NCI-H774 (cell line): ENCODE results near the gene ABCA8.
"Not testable (repeated sequence)": the region's sequence is repeated elsewhere in the genome, so short reads cannot be mapped to it uniquely, and the experiment has no call there.

Experiments
- DNase-seq: peaks from one replicate; lab custom pipeline; 2025; lab: John Stamatoyannopoulos, UW

The ABCA8 gene

DNA sequence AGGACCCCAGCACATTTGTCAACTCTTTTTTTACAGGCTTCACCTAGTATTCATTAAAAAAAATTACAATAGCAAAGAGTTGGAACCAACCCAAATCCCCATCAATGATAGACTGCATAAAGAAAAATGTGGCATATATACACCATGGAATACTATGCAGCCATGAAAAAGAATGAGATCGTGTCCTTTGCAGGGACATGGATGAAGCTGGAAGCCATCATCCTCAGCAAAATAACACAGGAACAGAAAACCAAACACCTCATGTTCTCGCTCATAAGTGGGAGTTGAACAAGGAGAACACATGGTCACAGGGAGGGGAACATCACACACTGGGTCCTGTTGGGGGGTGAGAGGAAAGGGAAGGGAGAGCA lies 11.4 kb downstream of the ABCA8 start:
- DNase-seq: not testable (repeated sequence)

DNA sequence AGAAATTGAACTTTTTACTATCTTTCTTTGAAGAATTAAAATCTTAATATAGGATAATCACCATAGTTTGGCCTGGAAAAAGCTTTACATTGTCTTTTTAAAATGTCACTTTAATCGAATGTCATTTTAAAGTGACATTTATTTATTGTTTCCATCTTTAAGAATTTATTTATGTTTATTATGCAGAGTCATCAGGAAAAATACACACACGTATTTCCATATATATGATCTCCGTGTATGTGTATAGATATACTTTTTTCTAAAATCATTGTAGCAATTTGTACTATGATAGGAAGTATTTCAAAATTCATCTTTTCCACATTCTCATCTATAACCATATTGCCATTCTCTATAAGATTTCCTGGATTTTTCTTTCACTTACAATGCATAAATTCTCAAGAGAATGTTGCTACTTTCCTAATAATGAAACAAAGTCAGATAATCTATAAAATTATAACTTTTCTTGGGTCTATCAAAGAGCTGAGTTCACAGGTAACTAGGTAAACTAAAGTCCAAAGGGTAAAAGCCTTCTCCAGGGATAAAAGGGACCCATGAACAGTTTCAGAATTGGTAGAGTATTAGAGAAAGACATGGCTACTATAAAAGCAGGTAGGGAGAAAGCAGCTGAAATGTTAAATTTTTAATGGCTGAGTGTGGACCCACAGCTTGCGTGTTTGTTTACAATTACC lies 11.9 kb downstream of the ABCA8 start:
- DNase-seq: no peak

DNA sequence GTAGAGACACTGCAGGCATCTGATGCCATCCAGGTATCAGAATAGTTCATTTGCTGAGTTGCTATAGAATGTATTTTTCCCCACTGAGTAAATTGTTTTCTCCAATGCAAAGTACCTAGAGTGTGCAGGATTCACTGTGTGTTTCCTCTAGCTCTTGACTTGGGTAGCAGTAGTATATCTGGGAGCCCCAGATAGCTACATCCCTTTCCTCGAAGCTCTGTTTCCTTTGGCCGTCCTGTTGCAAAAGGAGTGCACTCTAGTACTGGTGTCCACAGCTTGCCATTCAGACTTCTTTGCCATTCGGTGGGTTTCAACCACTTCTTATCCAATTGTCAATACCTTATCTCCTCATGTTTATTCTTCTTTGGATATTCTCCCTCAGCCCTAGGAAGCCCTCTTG lies 12.8 kb downstream of the ABCA8 start:
- DNase-seq: no peak

DNA sequence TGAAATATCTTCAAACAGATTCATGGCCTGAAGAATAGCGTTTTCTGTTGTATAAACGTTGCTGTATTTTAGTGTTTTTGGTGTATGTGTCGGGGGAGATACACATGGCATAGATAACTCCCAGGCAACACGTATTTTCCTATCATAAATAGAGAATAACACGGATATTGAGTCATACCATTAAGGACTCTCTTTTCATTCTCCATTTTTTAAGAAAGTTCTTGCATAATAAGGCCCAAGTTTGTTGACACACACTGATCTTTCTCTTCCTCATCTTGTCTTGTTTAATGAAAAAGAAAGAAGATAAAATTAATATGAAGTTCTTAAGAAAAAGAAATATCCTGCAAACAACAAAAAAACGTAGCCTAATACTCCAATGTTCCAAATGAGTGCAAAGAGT lies 13.4 kb downstream of the ABCA8 start:
- DNase-seq: no peak

DNA sequence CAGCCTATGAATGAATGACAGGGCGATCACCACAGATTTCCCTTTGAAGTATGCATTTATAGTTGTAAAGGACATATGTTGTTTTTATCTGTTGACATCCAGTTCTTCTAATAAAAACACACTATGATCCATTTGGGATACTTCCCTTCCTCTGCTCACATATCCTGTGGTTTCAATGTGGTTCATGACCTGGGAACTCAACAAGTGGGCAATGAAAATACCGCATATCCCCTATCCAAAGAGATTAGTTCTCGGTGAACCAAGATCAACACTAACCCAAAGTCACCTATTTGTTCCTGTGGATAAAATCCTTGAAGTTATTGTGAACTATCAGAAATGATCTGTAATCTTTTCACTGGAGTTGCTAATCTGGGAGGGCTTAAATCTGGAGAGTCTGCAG lies 16.0 kb downstream of the ABCA8 start:
- DNase-seq: no peak

DNA sequence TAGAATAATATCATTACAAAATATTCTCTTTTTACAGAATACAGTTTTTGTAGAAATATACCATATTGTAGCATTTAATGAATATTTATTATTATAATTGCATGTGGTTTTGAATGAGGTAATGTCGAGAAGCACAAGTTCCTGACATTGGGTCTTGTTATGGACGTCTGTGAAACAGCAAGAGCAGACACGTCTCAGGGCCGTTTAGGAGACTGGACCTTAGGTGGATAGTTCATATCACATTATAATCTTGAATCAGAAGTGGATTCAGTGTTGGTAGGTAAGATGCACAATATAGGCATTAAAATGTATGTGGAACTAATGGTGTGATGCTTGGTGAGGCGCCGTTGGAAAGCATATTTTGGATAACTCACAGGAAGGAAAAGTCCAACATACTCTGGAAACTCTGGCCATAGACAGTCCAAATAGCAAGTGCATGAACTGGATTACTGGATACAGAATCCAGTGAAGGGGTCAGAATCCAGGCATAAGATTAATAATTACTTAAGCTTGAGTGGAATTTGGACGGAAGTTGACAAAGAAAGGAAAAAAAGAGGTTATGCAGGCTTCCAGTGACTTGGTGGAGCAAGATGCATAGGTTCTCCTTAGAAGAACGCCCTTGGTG lies 17.2 kb downstream of the ABCA8 start:
- no peak for DNase-seq

DNA sequence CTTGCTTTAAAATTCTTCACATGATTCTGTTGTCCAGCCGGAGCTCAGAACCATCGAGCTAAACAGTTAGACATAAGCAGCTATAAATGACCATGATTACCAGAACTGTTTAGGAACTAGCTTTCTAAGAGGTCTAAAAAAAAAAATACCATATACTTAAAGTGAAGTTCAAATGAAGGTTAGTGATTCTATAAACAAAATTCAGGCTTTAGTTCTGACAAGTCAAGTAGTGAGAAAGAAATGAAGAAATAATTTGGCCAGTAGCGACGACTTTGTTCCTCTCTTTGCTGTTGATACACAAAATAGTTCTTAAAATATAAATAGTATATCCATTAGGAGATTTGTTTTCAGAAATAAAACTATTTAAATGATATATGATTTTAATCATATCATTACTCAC lies 27.7 kb downstream of the ABCA8 start:
- DNase-seq: no peak

DNA sequence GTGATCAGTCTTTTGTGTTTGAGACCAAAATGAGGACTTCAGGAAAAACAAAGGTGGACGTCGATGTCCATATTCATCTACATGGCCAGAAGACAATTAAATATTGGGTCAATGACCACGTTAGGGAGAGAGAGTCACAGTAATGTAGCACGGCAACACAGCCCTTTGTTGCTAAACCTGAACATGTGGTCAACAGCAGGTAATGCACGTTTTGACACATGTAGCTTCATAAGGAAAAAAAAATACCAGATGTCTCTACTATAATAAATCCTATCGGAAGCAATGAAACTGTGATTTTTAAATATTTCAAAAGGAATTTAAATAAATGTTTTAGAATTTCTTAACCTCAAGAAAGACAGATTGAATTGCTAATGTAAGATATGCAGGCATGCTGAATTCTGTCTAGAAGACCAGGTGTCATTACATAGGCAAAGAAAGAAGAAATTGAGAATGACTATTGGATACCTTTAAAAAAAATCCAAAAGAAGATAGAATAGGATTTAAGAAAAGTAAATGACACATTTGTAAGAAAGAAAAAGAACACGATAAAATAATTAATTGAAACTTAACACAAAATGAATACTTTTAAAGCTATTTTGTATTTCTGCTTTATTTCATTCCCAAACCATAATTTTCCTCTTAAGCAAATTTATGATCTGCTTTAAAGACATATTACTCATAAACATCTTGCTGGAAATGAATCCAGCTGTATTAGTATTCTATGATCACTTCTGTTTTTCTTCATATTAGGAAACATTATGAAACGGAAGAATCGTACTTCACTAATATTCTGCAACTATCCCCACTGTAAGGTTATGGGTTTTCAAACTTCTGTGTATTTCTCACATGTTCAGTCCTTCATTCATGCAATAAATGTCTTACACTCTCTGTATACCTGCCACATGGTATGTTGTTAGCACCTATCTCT lies 30.1 kb downstream of the ABCA8 start:
- no peak for DNase-seq

DNA sequence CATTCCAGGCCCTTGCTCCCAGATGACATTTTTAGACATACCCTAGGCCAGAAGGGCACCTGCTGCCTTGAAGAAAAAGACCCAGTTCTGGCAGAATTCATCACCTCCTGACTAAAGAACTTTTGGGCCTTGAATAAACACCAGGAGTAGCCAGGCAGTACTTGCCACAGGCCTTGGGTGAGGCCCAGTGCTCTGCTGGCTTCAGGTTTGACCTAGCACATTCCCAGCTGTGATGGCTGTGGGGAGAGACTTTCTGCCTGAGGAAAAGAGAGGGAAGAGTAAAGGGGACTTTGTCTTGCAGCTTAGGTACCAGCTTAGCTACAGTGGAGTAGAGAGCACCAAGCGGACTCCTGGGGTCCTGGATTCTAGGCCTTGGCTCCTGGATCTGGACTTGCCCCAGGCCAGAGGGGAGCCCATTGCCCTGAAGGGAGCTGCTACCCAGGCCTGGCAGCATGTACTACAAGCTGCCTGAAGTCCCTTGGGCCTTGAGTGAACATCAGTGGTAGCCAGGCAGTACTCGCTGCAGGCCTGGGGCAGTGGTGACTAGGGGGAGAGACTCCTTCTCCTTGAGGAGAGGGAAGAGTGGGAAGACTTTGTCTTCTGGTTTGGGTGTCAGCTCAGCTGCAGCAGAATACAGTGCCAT lies 44.3 kb downstream of the ABCA8 start:
- DNase-seq: no peak

DNA sequence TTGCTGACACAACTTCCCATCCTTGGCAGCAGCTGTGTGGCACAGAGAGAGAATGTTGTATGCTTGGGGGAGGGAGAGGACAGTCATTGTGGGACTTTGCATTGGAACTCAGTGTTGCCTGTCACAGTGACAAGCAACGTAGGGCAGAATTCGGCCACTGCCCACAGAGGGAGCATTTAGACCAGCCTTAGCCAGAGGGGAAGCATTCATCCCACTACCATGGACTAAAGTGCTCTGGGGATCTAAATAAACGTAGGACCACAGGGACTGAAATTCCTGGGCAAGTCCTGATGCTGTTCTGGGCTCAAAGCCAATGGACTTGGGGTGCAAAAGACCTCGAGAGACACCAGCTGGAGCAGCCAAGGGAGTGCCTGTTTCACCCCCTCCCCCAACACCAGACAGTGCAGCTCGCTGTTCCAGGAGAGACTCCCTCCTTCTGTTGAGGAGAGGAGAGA lies 44.9 kb downstream of the ABCA8 start:
- DNase-seq: no peak

DNA sequence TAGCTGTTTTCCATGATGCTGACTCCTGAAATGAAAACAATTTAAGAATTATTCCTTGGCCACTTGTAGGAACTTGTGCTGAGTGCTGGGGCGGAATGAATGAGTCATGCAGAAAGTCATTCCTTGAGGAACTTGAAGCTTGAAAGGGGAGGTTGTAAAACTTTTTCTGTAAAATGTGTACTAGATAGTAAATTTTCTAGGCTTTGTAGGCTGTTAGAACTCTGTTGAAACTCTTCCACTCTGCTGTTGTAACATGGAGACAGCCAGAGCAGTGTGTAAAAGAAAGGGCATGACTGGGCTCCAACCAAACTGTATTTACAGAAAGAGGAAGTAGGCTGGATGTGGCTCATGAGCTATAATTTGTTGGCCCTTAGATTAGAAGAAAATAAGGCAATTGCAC lies 46.1 kb downstream of the ABCA8 start:
- no peak for DNase-seq

DNA sequence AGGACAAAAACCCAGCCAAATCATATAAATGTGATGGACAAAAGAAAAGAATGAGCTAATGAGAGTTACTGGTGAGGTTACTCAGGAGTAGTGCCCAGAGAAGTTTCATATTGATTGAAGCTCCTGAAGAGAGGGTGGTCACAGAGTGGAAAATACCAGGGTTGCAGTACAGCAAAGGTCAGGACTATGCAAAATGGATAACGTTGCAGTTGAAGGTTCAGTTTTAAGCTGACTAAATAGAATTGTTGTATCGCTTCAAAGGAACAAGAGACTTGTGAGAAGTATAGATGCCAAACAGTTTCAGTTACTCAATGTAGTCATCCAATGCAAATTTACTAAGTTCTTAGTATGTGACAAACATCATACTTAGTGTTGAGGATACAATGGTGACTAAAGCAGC lies 47.1 kb downstream of the ABCA8 start:
- no peak for DNase-seq

DNA sequence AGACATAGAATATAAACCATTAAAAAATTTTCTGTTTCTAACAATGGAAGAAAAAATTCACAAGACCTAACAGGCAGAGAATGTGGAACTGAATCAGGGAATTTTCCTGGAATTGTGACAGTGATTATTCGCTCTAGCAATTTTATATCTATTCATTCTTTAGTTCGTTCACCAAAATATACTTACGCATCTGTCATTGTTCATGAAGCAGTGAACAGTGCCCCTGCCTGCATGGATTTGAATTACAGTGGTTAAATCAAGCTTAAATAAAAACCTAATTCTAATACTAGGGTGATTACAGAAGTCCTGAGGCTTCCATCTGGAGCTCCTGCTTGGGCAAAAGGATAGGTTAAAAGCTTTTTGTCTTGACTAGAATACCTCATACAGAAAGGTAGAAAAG lies 48.6 kb downstream of the ABCA8 start:
- no peak for DNase-seq

DNA sequence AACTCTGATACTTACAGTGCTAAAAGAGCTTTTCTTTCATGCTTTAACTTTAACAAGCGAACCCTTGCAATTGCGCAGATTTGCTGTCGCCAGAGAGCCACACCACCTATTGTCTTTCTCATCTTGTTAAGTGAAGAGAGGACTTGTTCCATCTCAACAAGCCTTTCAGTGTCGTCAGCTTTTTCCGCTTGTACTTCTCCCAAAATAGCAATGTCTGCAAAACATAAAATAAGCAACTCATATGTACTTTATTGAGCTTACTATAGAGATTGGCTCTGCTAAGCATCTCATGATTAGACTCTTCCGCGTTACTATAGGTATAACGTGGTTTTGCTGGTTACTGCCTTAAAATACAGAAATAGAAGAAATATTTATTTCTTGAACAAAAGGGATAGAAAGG lies 51.9 kb downstream of the ABCA8 start:
- no peak for DNase-seq

DNA sequence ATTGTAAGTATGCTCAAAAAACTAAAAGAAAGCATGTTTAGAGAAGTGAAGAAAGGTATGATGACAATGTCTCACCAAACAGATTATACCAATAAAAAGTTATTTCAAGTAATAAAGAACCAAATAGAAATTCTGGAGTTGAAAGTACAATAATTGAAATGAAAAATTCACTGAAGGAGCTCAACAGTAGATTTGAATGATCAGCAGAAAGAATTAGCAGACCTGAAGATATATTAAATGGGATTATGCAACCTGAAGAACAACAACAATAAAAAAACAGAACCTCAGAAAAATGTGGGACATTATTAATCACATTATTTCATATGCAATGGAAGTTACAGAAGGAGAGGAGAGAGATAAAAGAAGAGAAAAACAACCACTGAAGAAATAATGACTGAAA lies 57.6 kb downstream of the ABCA8 start:
- no peak for DNase-seq

DNA sequence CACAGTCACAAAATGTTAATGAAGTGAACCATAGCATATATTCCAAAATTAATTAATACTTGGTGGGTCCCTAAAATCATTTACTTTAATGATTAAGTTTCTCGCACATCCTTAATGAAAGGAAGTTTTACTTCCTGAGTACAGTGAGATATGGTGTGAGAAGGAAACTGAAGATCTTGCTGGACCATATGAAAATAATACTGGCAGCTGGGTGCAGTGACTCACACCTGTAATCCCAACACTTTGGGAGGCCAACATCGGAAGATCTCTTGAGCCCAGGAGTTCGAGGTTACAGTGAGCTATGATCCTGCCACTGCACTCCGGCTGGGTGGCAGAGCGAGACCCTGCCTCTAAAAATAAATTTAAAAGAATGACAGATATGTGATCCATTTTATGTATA lies 62.5 kb downstream of the ABCA8 start:
- DNase-seq: no peak

DNA sequence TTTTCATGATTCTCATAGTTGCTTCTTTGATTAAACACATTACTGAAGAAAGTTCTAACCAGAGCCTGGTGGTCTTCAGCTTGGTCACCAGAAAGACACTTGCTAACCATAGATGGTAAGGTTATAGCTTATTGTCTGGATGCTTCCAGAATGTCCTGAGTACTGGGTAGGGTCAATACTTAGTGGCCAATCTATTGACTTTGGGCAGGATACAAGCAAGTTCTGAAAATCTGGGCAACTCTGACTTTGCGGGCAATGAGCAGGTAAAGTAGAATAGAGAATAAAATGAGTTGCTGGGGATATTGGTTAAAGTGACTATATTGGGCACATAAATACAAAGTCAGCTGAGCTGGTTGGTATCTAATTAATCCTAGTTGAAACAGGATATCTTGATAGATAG lies 63.0 kb downstream of the ABCA8 start:
- DNase-seq: no peak

DNA sequence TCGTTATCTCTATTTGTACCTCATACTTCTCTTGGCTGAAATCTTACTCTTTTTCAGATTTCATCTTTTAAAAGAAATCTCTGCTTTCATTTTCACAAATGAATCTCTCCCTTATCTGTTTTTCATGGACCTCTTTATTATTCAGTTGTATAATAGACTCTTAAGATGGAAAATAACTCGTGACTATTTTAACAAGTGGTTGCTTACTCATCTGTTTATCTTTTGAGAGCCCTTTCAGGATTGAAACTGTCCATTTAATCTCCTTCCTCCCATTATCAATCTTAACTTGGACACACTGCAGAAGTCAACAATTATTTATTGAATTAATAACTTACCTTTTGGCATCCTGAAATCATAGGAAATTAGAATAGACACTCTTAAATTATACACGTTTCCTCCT lies 68.8 kb downstream of the ABCA8 start:
- DNase-seq: no peak

DNA sequence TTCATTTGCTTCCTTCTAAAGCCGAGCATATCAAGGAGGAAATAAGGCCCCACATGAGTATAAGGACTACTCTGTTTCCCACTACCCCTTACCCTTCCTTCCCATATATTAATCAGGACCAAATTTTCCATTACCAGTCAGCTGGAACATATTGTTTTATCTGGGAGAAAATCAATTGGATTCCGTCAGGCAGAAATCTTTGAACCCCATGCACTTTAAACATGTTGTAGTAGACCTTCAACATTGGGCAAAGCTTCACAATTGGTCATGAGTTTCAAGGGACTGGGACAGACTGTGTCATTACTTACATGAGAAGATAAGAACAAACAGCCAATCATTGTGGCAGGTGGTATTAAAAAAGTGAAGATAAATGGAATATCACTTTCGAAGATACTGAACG lies 70.3 kb downstream of the ABCA8 start:
- no peak for DNase-seq

DNA sequence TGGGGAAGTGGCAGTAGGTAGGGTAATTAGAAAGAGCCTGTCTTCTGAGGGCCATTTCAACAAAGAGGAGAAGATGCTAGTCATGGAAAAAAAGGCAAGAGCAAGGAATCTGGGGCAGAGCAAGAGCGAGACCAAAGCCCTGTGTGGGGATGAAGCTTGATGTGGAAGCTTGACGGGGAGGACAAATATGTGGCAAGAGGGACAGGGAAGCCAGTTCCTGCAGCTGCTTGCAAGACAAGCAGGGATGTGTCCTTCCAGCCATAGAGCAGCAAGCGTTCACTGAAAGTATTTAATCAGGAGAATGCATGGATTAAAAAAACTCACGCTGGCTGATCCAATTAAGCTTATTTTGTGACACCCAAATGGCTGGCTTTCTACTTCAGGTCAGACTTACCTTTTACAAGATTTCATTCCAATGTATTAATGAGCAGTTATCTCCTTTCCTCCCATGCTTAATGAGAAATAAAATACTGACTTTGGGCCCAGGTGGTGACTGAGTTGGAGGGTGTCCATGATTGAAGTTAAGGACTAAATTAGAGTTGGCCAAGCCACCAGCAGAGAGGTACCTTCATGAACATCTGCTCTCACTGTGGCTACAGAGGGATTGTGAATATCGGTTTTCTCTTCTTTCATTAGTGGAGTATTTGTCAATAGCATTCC lies 76.8 kb downstream of the ABCA8 start:
- DNase-seq: no peak

DNA sequence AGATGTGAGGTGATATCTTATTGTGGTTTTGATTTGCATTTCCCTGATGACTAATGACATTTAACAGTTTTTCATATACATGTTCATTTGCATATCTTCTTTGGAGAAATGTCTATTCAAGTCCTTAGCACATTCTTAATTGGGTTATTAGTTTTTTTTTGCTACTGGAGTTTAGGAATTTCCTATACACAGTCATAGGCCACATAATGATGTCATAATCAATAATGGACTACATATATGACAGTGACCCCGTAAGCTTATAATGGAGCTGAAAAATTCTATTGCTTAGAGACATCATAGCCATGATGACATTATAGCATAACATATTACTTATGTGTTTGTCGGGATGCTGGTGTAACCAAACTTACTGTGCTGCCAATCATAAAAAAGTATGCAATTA lies 83.7 kb downstream of the ABCA8 start:
- DNase-seq: no peak

DNA sequence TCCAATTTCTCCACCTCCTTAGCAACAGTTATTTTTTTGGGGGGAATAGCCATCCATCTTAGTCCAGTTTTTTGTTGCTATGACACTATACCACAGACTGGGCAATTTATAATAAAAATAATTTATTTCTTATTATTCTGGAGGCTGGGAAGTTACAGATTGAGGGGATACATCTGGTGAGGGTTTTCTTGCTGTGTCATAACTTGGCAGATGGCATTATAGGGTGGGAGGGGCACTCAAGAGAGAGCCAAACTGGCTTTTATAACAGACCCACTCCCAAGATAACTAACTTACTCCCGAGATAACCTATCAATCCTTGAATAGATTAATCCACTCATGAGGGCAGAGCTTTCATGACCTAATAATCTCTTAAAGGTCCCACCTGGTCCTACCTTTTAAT lies 84.2 kb downstream of the ABCA8 start:
- DNase-seq: no peak
